Endothelial cell of hepatic sinusoid (primary cell): Measurements from ENCODE around the gene INPPL1.

Source experiments
- in situ Hi-C: cut with HindIII; loops from 2 replicates; pipeline ENCODE4 v1.10.0; 2017; ENCODE audit warnings: low sequenced_read_pairs

INPPL1 gene

DNA sequence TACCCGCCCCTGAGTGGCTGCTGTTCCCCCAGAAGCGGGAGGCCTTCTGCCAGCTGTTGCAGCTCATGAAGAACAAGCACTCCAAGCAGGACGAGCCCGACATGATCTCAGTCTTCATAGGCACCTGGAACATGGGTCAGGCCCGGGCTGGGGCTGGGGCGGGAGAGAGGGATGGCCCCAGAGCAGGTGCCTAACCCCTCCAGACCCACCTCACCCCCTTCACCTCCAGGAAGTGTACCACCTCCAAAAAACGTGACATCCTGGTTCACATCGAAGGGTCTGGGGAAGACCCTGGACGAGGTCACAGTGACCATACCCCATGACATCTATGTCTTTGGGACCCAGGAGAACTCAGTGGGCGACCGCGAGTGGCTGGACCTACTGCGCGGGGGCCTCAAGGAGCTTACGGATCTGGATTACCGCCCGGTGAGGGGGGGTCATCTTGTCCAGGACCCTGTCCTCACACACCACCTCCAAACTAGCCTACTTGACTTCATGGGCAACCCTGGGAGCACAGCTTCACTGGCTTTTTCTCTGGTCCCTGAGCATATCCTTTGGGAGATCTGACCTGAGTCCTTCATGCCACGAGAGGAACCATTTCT is 6.3 kb downstream of the INPPL1 start:
- in situ Hi-C loops = no loop called here

DNA sequence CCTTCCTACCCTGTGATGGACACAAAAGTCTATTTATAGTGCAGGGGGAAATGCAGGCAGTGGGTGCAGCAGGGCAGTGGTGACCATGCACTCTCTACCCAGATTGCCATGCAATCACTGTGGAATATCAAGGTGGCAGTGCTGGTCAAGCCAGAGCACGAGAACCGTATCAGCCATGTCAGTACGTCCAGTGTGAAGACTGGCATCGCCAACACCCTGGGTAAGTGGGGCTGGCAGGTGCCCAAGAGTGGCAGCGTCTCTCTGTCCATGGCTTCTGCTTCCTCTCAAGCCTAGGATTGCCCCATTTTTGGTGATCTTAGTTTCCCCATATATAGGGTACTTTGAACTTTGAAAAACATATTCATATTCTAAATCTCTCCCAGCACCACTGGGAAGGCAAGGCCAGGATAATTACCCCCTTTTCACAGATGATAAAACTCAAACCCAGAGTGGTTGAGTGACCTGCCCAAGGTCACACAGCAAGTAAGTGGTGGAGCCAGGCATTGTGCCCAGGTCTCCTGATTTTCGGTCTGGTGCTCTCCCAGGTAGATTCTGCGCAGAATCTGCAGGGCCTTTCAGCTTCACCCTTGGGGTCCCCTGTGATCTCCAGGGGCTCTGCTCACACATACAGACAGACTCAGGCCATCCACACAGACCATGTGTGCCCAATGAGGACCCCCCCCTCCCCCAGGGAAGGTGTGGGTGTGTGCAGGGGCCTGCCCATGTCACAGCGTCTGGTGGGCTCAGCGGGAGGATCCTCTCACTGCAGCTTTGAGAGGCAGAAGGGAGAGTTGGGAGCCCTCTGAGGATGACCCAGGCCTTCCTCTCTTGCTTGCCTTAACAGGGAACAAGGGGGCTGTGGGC is 7.1 kb downstream of the INPPL1 start:
- in situ Hi-C loops = no loop called here

DNA sequence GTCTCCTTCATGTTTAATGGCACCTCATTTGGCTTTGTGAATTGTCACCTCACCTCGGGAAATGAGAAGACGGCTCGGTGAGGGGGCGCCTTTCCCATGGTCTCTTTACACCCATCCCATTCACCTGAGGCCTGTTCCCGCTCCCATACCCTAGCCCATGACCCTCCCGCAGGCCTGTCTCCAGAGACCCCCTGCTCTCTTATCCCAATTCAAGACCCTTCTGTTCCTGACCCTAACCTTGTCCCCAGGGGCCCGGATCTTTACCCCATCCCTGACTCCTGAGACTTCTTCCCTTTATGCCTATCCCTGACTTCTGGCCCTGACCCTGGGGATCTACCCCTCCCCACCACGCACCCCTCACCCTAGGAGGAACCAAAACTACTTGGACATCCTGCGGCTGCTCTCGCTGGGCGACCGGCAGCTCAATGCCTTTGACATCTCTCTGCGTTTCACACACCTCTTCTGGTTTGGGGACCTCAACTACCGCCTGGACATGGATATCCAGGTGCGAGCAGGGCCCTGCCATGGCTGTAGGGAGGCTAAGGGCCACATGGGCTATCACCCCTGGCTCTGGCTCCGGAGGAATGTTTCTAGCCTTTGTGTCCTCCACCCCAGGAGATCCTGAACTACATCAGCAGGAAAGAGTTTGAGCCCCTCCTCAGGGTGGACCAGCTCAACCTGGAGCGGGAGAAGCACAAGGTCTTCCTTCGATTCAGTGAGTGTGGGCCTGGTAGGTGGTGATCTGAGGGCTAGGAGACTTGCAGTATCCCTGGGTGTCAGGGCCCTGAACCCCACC is 7.9 kb downstream of the INPPL1 start:
- in situ Hi-C loops = no loop called here

DNA sequence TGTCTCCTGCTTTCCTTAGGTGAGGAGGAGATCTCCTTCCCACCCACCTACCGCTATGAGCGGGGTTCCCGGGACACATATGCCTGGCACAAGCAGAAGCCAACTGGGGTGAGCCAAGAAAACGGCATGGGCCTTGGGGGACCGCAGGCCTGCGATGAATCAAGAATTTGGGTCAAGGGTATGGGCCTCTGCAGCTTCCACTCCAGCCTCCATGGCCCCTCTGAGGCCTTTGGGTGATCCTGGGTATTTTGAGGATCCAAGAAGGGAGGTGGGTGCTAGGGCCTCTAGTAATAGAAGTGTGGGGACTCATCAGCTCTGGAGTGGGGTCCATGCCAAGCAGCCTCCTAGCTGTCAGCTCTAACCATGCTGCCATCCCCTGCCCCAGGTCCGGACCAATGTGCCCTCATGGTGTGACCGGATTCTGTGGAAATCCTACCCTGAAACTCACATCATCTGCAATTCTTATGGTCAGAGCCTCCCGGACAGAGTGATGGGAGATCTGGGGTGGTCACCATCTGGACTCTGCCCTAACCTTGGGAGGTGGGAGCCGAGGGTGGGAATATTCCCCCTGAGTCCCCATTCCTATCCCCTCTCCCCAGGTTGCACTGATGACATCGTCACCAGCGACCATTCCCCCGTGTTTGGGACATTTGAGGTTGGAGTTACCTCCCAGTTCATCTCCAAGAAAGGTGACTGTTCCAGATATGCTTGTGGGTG is 8.6 kb downstream of the INPPL1 start:
- in situ Hi-C loops = no loop called here

DNA sequence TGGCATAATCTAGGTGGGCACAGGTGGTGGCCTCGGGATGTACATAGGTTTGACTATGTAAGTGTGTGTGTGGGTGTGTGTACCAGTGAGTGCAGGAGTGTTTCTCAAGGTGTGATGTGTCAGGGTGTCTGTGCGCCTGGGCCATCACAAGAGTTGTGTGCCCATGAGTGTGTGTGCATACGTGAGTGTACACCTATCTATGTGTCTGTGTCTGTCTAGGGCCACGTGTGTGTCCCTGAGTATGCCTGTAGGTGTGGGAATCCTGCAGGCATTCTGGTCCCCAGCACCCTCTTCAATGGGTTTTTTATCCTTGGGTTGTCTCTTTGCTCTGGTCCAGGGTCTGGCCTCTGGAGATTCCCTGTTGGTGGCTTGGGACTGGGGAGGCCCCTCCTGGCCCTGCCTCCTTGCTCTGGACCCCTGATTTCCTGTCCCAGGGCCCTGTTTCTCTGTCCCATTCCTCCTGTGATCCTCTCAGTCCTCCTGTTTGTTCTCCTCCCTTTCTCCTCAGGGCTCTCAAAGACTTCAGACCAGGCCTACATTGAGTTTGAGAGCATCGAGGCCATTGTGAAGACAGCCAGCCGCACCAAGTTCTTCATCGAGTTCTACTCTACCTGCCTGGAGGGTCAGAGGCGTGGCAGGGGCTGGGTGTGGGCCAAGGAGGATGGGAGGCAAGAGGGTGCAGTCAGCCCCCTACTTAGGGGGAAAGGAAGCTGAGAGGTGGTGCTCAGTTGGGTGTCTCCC is 9.4 kb downstream of the INPPL1 start:
- in situ Hi-C loops = no loop called here

DNA sequence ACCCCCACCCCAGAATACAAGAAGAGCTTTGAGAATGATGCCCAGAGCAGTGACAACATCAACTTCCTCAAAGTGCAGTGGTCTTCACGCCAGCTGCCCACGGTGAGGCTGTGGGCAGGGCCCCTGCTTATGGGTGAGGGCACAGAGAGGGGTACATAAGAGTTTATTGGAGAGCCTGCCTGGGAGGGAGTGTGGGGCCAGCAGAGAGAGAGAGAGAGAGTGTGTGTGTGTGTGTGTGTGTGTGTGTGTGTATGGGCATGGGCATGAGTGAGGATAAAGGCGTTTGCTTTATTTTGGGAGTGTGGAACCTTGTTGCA is 9.9 kb downstream of the INPPL1 start:
- in situ Hi-C loops = no loop called here

DNA sequence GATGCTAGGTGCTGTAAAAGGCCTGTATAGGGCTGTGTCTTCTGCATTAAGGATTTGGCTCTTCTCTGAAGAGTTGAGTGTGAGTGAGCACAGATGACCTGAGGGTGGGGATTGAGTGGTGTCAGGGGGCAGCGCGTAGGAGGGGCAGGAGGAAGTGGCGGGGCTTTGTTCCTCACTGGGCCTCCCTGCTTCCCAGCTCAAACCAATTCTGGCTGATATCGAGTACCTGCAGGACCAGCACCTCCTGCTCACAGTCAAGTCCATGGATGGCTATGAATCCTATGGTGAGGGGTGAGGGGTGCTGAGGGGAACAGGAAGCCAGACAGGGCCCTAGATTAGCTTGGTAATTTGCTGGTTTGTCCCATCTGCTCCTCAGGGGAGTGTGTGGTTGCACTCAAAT is 10.4 kb downstream of the INPPL1 start:
- in situ Hi-C loops = no loop called here

DNA sequence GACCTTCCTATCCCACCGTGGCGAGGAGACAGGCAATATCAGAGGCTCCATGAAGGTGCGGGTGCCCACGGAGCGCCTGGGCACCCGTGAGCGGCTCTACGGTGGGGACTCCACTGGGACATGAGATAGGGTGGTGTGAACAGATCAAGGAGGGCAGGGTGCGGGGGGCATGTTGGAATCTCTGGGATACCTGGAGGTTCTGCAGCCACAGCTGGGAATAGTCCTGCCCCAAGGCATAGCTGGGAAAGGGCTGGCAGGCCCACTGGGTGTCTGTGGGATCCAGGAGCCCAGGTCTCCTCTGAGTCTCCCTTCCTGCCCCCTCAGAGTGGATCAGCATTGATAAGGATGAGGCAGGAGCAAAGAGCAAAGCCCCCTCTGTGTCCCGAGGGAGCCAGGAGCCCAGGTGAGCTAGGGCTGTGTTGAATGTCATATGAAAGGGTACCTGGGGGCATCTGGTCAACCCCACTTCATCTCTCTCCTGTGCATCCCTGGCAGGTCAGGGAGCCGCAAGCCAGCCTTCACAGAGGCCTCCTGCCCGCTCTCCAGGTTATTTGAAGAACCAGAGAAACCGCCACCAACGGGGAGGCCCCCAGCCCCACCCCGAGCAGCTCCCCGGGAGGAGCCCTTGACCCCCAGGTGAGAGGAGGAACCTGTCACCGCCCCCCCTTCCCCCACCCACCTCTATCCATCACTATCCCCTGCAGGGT is 10.9 kb downstream of the INPPL1 start:
- in situ Hi-C loops = no loop called here

DNA sequence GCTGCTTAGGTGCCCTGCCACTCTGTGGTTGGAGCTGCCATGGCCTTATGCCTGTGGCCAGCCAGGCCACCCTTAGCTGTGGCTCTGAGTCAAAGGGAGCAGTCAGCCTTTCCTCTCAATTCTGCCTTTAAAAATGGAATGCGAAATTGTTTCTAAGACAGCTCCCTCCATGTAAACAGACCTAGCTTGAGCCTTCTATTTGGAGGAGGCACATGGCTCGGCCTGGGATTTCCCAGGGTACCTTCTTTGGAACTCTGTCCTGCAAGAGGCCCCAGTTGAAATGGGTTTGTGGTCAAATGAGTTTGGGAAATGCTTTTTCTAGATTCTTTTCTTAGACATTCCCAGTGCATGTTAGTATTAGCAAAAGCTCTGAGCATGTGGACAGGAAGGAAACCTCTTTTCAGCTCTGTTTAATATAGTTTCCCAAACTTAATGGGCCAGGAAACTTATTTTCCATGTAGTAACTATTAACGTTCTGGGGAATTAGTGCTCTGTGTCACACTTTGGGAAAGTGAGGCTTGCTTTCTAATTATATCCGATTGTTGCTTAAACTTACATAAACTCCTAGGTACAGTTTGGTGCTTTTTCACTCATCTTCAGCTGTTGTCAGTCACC is 11.6 kb downstream of the INPPL1 start:
- in situ Hi-C loops = no loop called here

DNA sequence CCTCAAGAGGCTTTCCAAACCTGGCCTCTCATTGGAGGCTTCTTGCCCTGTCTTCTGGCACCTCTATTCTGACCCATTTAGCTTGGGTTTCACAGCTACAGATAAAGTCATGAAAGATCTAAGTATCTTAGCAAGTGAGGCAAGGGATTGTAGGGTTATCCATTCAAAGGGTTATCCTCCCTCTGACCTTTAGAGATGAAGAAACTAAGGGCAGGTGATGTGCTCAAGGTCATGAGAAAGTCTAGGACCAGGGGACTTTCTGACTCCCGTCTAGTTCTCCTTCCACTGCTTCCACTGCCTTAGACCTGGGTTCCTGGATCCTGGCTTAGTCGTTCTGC is 12.2 kb downstream of the INPPL1 start:
- in situ Hi-C loops = no loop called here

DNA sequence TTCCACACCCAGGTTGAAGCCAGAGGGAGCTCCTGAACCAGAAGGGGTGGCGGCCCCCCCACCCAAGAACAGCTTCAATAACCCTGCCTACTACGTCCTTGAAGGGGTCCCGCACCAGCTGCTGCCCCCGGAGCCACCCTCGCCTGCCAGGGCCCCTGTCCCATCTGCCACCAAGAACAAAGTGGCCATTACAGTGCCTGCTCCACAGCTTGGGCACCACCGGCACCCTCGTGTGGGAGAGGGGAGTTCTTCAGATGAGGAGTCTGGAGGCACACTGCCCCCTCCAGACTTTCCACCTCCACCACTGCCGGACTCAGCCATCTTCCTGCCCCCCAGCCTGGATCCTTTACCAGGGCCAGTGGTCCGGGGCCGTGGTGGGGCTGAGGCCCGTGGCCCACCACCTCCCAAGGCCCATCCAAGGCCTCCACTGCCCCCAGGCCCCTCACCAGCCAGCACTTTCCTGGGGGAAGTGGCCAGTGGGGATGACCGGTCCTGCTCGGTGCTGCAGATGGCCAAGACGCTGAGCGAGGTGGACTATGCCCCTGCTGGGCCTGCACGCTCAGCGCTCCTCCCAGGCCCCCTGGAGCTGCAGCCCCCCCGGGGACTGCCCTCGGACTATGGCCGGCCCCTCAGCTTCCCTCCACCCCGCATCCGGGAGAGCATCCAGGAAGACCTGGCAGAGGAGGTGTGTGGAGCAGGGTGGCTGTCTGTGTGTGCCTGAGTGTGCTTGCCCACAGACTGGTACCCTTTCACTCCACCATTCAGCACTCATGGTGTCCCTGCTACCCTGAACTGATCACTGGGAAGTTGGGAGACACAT is 12.8 kb downstream of the INPPL1 start:
- in situ Hi-C loops = no loop called here

DNA sequence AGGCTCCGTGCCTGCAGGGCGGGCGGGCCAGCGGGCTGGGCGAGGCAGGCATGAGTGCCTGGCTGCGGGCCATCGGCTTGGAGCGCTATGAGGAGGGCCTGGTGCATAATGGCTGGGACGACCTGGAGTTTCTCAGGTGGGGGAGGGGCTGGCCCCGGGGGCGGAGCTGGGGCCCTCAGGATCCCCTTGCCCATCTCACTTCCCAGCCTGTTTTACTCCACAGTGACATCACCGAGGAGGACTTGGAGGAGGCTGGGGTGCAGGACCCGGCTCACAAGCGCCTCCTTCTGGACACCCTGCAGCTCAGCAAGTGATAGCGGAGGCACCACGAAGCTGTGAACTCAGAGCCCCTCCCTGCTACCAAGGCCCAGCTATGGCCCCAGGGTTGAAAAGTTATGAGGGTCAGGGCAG is 13.5 kb downstream of the INPPL1 start:
- in situ Hi-C loops = no loop called here

DNA sequence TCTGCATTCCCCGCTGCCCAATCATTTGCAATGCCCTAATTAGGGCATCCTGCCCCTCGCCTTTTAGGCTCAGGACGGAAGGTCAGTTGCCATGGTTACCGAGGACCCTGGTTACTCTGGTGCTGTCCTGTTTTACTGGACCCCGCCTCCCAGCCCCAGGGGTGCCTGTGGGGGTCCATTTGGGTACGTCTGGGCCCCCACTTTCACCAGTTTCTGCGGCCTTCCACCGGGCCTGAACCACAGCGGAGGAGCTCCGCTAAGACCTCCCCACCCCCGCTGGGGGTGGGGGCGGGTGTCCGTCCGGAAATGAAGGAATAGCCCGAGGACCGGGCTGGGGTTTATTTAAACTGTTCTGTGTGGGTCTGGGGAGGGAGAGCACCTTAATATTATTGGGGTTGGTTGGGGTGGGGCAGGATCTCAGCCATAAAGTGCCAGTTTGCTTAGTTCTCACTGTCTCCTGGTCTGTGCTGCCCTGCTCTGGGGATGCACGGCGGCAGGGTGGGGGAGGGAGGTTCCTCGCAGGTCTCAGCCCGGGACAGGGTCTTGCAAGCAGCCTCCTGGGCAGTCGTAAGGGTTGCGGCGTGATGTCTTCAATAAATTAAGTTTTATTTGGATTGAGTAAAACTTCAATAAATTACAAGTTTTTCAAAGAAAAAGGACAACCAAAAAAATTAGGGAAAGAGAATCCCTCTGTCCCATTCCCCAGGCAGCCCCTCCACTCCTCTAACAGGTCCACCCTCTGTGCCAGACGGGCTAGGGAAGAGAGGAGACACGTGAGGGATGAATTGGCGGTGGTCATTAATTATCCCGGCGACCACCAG is 14.1 kb downstream of the INPPL1 start:
- in situ Hi-C loops = no loop called here

DNA sequence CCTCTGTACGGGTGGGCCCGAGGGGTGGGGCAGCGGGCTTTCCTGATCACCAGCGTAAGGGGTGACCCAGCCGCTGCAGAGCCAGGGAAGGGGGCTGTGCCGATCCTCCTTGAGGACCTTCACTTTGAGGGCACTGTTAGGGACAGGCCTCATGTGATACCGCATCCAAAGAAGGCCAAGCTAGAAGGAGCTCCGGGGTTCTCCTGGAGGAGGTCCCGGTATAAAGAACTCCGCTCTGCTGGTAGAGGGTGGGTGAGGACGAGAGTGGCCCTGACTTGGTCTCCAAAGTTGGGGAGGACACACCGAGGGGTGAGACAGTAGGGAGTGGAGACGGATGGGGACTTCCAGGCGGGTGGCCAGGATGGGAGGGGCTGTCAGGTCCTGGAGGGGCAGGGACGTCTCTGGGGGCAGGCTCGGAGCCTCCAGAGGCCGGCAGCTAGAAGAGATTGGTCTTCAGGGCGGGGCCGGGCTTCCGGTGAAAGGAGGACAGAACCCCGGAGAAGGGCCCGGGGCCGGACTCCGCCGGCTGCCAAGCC is 14.8 kb downstream of the INPPL1 start:
- in situ Hi-C loops = no loop called here

DNA sequence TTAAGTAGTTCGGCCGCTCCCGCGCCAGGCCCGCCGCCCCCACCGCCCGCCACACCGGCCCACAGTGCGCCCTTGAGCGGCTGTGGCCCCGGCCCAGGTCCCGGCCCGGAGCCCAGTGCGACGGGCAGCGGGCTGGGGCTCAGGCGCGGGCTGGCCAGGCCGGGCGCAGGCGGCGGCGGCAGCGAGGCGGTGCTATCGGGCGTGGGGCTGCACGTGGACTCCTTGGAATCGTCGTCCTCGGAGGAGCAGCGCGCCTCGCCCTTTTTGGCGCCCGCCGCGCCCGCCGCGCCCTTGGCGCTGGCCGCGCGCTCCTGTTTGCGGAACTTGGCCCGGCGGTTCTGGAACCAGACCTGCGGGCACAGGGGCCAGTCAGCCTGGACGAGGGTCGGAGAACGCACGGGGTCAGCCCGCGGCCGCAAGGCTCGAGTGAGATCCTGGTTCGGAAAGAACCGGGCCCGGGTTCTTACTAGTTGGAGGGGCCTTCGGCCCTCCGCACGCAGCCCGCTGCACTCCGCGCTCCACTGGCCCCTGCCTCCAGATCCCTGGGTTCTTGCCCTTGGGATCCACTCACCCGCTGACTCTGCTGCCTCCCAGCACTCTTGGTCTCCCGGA is 15.4 kb downstream of the INPPL1 start:
- in situ Hi-C loops = loop anchor here (10.0 kb wide), 1 partner anchor 415 kb away; no protein-coding TSS in a partner anchor

DNA sequence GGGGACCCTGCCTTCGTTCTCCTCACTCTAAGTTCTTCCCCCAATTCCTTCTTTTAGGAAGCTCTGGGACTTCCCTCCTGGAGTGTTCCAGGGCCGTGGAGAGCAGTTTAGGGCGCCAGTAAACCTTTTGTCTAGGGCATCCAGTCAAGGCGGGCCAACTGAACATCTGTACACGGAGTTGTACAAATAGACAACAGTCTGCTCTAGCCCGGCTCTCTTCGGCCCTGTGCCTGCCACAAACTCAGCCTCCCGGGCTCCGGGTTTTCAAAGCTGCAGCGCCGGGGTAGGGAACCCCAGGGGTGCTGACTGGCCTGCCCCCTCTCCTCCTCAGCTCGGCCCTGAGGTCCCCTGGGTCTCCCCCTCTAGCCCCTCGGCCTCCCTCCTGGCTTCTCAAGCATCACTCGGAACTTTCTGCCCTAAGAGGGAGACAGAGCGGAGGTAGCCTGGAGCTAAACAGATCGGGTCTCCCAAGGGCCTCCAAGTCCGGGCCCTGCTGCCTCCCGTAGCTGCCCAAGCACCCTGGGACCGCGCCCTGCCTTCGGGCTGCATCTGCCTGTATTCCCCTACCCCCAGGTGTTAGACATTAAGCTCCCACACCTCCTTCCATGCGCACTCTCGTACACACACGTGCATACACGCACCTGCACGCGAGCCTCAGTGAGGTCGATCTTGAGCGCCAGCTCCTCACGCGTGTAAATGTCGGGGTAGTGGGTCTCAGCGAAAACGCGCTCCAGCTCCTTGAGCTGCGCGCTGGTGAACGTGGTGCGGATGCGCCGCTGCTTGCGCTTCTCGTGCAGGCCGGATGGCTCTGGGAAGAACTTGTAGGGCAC is 16.1 kb downstream of the INPPL1 start:
- in situ Hi-C loops = loop anchor here (10.0 kb wide), 1 partner anchor 414 kb away; no protein-coding TSS in a partner anchor
